ENCODE results near the gene C1S.

DNA sequence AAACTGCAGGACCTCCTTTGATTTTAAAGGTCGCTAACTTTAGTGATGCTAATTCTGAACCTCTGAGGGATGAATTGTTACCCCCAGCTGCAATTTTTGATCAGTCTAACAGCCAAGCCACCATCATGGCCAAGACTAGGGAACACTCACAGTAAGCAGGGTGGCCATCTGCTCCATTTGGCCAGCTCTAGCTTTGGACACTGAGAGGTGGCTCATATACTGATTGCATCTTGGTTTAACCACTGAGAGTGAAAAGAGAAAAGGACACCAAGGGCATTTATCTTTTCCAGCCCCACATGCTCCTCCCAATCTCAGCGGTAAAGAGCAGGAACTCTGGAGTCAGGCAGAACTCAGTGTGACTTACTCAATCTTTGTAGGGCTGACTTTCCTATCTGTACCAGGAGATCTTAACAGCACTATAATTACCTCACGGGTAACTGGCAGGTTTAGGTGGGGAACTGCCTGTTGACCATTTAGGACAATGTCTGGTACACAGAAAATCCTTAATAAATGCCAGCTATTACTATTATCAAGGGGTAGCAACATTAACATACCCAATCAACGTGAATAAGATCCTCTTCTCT is 48.4 kb upstream of the C1S start:
- TF ChIP-seq, protein P1, sequence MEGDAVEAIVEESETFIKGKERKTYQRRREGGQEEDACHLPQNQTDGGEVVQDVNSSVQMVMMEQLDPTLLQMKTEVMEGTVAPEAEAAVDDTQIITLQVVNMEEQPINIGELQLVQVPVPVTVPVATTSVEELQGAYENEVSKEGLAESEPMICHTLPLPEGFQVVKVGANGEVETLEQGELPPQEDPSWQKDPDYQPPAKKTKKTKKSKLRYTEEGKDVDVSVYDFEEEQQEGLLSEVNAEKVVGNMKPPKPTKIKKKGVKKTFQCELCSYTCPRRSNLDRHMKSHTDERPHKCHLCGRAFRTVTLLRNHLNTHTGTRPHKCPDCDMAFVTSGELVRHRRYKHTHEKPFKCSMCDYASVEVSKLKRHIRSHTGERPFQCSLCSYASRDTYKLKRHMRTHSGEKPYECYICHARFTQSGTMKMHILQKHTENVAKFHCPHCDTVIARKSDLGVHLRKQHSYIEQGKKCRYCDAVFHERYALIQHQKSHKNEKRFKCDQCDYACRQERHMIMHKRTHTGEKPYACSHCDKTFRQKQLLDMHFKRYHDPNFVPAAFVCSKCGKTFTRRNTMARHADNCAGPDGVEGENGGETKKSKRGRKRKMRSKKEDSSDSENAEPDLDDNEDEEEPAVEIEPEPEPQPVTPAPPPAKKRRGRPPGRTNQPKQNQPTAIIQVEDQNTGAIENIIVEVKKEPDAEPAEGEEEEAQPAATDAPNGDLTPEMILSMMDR (IDR thresholded peaks at IDR 0.05) = no peak
- TF ChIP-seq POLR2A (IDR thresholded peaks at IDR 0.05) = no peak

All from tibial nerve (tissue), 3 donors.